IPS-NIHi7 (cell line): ENCODE results near the gene XYLT2.

ENCODE experiments used
- DNase-seq: peaks from one replicate; pipeline ENCODE4 v3.0.0; 2012; ENCODE audit warnings: mixed read lengths; ENCODE audit errors: extremely low spot score

The XYLT2 gene

DNA sequence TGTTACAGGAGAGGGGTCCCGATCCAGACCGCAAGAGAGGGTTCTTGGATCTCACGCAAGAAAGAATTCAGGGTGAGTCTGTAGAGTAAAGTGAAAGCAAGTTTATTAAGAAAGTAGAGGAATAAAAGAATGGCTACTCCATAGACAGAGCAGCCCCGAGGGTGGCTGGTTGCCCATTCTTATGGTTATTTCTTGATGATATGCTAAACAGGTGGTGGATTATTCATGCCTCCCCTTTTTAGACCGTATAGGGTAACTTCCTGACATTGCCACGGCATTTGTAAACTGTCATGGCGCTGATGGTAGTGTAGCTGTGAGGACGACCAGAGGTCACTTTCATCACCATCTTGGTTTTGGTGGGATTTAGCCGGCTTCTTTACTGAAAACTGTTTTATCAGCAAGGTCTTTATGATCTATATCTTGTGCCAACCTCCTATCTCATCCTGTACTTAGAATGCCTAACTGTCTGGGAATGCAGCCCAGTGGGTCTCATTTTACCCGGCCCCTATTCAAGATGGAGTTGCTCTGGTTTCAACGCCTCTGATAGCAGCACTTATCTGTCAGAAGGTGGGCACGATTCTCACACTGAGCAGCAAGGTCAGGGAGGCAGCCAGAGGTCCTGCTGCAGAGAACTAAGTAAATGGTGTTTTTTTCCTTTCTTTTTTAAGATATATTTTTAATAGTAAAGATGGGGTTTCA is 26.5 kb upstream of the XYLT2 start:
- no peak for DNase-seq

DNA sequence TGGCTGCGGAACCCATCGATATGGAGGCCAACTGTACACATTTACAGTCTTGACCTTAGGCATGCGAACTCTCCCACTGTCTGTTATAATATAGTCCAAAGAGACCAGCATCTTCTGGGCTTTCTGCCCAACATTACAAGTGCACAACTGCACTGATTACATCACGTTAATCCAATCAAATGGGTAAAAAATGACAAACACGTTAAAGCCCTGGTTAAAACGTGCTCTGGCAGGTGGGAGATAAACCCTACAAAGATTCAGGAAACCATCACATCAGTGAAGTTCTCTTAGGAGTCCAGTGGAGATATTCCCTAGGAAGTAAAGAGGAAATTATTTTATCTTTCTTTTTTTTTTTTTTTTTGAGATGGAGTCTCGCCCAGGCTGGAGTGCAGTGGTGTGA is 23.7 kb upstream of the XYLT2 start:
- DNase-seq = no peak

DNA sequence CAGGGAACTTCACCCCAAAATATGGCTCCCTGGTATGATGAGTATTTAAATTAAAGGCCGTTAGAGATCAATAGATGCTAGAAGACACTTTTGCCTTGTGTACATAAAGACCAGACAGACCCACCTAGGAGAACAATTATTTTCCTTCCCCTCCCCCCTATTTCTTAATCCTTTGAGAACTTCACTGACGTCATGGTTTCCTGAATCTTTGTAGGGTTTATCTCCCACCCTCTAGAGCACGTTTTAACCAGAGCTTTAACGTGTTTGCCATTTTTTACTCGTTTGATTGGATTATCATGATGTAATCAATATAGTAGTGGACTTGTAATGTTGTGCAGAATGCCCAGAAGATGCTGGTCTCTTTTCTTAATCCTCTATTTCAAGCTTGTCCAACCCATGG is 22.9 kb upstream of the XYLT2 start:
- DNase-seq = no peak

DNA sequence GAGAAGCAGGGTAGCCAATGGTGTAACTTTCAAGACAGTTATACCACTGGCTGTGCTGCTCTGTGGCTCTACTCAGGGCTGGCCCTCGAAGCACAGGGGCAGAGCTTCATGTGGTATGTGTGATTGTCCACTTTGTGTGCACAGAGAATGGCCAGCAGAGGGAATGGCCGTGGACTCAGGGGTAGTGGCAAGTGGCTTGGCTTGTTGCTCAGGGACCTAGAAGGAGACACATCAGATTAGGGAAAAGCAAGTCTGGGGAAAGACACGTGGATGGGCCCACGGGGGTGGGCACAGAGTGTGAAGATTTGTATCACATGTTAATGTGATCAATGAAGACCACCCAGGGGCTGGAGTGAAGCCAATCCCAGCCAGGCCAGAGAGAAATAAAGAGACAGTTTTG is 20.0 kb upstream of the XYLT2 start:
- DNase-seq = no peak

DNA sequence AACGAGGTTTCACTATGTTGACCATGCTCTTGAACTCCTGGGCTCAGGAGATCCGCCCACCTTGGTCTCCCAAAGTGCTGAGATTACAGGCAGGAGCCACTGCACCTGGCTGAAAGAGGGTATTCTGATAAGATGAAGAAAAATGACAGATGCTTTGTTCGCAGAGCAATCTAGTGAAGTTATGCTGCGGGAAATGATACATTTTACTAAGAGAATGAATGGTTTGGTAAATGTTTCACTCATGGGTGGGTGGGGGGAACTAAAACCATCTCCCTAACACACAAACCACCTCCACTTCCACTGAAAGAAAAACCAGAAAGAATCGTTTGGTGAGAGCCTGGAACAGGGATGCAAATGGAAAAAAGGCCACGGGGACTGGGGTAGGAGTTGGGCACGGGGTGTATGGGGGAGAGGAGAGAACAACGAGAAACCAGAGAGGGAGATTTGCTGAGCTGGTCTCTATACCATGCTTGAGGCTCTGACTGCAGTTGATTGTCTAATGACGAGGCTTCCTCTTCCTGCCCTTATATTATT is 19.0 kb upstream of the XYLT2 start:
- no peak for DNase-seq

DNA sequence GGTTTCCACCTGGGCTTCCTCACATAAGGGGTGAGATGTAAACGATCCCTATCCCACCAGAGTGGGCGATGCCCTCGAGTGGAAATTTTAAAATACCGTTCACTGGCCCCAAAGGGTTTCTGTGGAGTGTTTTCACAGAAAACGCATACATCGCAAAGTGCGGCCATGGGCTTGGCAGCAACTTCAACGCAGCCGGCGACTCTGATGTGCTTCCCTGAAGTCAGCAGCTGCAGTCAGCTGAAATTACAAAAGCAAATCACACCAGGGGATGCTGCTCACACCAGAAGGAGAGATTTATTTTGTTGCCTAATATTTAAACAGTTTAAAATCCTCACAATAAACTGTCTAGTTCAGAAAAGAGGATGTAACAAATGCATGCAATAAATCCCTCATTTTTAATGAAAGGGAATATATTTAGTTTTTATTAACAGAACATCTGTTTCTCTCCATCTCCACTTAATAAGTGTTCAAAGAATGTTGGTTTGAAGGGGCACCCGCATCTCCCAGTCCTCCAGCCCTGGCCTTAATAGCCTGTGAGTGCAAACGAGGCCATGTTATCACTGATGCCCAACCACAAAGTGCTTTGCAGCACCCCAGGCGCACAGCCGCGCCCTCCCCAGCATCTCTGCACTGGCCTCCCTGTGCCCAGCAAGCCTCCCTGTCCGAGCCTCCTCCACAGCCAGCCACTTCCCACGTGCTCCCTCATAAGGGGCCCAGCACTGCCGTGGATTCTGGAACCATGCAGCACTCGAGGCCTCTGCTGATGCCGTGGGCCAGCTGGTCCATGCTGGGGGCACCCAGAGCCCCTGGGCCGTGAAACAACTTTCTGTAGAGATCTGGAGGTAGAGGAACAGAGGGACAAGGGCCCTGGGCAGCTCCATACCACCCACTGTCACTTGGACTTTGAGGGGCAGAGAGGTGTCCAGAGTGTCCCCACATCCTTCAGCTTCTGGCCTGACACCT is 17.3 kb upstream of the XYLT2 start:
- no peak for DNase-seq

DNA sequence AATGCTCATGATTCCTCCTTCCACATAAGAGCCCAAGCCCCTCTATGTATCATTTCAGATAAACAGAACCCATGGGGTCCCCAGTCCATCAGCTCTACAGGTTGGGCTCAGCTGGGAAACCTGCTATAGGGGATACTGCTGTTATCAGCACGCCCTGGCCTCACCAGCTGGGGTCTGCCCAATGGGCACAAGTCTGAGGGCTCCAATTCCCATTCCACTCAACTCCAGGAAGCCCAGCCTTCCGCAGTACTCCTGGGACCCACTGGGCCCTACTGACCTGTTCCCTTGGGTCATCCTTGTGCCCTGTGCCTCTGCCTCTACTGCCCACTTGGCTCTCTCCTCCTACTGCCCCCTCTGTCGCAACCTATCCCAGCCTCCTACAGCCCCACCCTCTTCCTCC is 16.2 kb upstream of the XYLT2 start:
- DNase-seq = no peak

DNA sequence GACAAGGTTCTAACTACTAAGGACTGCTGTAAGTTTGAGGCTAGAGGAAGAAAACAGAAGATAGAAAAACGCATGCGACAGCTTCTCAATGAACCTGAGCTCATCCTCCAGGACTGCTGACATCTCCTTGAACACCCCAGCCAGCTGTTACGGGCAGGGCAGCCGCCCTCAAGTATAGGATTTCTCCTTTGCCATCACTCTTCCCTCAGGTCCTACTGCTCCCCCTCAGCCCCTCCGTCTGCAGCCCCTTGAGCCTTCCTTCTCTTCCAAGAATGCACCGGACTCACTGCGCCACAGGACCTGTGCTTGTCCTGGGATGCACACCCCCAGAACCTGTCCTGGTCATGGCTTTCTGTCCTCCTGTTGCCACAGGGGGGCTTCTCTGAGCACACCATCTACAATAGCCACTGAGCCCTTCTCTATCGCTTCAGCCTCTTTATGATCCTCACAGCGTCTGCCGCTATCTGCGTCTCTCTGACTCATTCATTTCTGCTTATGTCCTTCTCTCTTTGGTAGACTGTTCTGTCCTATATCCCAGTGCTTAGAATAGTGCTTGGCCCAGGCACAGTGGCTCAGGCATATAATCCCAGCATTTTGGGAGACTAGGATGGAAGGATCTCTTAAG is 15.7 kb upstream of the XYLT2 start:
- DNase-seq = peak; percentile 7

DNA sequence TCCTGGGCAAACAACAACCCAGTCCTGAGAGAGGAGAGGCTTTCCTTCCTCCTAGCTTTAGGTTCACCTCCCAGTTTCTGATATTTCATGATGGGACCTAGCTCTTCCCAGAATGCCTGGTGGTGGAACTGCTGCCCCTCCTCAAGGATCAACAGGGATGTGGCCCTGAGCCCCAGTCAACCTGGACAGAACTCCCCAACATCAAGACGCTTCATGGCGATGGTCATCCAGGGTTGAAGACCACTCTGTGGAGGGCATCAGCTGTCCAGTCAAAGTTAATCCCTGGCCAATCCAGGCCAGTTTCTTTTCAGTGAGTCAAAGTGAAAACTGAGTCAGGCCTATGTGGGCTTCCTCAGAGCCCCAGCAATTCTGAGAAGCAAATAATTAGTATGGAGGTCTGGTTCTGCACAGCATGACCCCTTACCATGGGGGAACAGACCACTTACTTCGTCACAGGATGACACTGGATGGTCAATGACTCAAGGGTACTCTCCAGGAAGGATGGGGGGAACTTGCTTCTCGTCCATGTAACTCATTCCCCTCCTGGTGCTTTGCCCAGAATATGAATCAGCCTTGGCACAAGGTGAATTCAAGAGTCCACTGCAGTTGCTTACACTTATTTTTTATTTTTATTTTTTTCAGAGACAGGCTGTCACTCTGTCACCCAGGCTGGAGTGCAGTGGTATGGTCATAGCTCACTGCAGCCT is 14.7 kb upstream of the XYLT2 start:
- DNase-seq = no peak

DNA sequence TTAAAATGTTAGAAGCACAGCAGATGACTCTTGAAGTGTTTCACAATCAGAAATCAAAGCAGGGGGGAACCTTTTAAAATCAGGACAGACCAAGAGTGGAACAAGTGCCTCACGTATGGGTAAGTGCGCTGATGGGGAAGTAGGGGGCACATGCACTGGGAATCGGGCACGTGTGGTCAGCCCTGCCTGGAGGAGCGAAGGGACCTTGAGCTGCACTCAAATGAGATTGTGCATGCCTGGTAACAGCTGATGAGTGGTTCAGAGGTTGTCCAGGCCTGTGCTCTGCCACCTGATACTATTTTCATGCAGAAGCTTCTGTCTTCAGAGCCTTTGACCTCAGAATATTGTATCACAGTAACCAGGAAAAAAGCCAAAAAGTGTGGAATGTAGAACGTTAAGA is 13.7 kb upstream of the XYLT2 start:
- DNase-seq = no peak

DNA sequence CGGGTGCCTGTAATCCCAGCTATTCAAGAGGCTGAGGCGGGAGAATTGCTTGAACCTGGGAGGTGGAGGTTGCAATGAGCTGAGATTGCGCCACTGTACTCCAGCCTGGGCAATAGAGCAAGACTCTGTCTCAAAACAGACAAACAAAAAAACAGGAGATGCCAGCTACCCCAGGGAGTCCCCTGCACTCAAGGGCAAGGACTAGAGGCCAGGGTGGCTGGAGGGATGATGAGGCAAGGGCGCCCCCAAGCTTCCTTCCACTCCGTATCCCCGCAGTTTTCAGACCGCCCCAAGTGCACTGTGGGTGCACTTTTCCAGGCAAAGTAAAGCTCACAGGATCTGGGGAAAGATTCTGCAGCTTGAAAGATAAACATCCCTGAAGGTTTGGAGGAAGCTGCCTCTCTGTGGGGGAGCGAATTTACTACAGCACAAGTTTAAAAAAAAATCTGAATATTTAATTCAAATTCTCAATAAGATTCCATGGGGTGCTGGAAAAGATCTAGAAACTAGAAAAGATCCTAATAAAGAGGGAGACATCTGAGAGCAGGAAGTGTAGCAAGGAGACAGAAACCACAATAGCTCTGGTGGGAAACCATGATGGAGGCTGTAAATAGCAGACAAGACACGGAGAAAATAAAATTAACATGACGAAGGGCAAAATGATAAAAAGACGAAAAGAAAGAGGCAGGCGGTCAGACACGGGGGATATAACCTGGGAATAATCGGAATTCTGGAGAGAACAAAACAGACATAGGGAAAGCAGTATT is 12.5 kb upstream of the XYLT2 start:
- peak; percentile 56 for DNase-seq

DNA sequence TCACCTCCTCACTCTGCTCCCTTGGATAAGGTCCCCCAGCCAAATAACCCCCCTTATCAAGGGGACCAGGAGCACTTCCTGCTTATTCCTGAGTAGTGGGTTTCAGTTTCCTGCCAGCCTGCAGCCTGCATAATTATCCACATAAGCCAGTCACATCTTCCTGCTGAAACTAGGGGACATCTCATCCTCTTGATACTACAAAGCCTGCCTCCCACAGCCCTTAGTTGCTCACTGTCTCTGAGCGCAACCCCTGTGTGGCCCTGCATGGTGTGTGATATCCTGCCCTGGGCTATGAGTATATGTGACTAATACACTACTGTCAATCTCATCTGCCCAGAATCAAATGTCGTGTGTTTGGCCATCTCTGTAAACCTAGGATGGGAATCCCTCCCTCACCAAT is 8.0 kb upstream of the XYLT2 start:
- DNase-seq = no peak

DNA sequence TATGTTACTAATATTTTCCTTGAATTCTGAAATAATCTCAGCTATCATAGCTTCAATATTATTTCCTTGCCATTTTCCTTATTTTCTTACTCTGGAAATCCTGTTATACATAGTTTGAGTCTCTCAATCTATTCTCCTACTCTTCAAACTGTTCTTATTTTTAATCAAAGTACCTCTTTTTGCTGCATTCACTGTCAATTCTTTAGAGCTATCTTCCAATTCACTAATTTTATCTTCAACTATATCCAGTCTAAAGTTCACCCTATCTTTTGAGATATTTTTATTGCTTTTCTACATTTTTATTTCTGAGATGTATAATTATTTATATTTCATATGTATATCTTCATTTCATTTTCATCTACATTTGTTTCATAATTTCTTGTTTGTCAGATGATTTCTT is 7.3 kb upstream of the XYLT2 start:
- no peak for DNase-seq

DNA sequence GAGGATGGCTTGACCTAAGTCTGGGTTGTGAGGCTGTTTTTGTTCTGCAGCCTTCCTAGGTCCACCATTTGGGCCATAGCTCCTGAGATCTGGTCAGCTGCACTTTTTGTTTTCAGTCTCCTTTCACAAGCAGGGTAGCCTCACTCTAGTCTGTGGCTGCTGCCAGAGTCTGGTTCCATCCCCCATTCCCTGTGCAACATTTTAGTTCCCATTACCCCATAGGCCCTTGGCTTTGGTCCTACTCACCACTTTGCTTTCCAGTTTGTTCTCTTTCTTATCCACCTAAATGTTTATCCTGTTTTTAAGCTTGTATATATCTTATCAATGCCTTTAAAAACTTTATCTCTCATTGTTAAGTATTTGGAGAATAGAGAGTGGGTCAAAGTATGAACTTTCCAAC is 6.5 kb upstream of the XYLT2 start:
- DNase-seq = no peak

DNA sequence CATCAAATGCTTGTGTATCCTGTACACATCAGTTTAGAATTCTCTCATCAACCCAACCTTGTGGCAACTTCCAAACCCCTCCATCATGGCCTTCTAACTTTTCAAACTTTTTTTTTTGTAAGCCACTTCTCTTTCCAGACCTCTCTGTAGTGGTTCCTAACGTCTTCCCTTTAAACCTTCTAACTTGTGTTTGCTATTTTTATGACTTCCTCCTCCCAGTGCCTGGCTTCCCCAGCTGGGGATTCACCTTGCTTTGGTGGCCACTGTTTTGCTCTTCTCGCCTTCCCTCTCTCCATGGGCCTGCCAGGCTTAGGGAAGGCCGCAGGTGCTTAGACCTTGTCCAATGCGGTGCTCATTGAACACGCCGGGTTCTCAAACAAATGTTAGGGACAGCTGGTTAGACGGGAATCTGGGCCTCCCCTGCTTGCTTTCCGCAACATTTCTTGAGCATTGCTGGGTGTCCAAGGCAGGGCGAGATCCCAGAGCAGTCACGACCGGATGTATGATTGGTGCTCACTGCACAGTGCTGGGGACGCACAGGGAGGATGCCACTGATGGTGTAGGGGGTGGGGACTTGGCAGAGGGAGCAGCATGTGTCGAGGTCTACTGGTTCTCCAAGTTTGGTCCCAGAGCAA is 1.1 kb upstream of the XYLT2 start:
- DNase-seq = no peak

DNA sequence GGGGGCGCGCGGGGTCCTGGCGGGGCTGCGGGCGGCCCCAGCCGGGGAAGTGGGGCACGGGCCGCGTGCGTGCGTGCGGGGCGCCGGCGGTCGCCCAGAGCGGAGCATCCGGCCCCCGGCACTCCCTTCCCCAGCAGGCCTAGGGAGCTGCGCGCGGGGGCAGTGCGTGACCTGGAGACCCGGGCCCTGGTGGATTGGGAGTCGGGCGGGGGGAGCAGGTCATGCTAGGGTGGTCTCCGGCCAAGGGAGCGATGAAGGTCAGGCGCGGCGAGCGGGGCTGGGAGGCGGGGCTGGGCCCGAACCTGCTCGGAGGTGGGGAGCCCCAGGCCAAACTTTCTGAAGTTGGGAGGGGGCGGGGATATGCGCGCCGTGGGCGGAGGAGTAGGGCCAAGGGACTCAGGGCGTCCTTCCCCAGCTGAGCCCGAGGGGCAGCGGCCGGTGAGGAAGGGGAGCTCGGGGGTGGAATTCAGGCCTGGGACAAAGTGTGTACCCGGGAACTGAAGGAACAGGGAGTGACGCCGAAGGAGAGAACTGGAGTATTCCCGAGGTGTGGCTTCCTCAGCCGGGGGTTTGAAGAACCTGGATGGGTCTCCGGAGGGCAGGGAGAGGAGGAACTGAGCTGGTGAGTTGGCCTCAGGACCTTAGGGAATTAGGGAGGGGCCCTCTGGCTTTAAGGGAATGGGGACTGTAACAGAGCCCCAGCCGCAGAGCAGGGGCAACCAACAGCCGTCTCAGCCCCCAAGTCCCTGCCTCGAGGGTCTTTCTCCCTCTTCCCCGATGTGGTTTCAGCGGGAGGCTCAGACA is 589 bp downstream of the XYLT2 start:
- peak; percentile 68 for DNase-seq

DNA sequence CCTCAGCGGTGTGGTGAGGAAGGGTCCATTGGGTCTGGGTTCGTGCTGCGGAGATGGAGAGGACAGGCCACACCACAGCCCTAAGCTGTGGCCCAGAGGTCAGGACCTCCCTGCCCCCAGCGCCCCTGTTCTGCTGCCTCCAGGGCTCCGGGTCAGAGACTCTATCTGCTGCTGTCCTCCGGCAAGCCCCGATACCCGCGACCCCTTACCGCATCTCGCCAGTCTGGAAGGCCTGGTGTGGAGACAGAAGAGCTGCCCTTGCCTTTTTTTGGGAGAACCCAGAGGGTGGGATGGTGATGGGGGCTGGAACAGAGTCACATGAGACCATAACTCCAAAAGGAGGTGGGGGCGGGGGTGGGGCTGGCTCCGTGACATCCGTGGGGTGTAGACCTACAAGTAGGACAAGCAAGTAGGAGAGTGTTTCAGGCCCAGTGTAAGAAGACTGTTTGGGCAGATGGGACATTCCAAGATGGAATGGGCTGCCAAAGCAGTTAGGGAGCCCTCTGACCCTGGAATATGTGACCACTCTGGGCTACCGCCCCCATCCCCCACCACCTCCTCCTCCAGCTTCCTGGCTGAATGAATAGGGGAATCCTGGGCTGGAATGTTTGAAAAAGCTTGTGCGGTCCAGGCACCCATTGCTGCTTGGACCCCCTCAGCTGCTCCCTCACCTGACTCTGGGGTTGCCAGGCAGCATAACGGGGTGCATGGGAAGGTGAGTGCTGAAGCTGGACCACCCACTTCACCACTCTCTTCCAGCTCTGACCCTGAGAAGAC is 1.4 kb downstream of the XYLT2 start:
- peak; percentile 41 for DNase-seq

DNA sequence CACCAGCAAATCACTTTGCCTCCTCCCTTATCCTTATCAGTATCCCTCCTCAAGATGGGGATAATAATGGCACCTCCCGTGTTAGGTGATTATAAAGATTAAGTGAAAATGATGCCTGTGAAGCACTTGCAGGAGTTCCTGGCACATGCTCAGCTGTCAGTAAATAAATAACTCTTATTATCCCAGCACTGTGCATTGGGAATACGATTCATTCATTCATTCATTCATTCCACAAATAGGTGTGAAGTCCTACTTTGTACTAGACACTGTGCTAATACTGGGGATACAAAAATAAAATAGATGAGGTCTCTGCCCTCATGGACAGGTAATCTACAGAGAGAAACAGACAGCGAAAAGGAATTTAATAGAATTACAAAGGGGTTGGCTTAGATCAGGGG is 2.0 kb downstream of the XYLT2 start:
- DNase-seq = no peak
